ENCODE measurements around the gene NR5A2. TPM values are rescaled to one million over a fixed set of nuclear protein-coding genes. Genes with fewer than 3 reads are reported as not detected.

Gene NR5A2
- total RNA-seq, 2 donors from 2014 or later: 45.5 to 65.9 TPM

DNA sequence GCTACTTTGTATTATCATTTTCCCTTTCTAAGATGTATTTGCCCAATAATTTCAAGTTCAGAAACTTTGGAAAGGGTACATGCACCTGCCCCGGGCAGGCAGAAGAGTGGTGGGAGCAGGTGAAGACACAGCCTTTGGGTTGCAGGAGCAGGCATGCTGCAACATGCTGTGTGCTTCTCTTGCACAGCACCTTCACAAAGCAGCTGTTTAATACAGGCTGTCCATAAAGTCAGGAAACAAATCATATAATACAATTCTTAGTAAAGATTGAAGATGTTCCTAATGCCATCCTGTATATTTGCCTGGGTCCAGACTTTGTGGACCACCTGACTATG lies 199.4 kb downstream of the NR5A2 start:
- intact Hi-C loops (cut with DNase I): no loop called here
- no peaks in the 10 kb centered on the region for H3K4me1 ChIP-seq
- H3K27ac ChIP-seq: no peak overlapping the region
- TF ChIP-seq, protein P1, sequence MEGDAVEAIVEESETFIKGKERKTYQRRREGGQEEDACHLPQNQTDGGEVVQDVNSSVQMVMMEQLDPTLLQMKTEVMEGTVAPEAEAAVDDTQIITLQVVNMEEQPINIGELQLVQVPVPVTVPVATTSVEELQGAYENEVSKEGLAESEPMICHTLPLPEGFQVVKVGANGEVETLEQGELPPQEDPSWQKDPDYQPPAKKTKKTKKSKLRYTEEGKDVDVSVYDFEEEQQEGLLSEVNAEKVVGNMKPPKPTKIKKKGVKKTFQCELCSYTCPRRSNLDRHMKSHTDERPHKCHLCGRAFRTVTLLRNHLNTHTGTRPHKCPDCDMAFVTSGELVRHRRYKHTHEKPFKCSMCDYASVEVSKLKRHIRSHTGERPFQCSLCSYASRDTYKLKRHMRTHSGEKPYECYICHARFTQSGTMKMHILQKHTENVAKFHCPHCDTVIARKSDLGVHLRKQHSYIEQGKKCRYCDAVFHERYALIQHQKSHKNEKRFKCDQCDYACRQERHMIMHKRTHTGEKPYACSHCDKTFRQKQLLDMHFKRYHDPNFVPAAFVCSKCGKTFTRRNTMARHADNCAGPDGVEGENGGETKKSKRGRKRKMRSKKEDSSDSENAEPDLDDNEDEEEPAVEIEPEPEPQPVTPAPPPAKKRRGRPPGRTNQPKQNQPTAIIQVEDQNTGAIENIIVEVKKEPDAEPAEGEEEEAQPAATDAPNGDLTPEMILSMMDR (IDR thresholded peaks at IDR 0.05): no peak
- no peaks in the 10 kb centered on the region for H3K36me3 ChIP-seq
- no peaks in the 10 kb centered on the region for H3K9me3 ChIP-seq
- no peak overlapping the region for H3K4me3 ChIP-seq
- H3K9ac ChIP-seq (ENCODE audit: low read depth in 2 of 2, low read length in 2 of 2): no peak overlapping the region
- no peaks in the 10 kb centered on the region for H3K27me3 ChIP-seq
- no peak for DNase-seq

Data from colonic mucosa (tissue), 4 donors.